ENCODE measurements around the gene CTTNBP2. TPM values are rescaled to one million over a fixed set of nuclear protein-coding genes. Genes with fewer than 3 reads are reported as not detected.

CTTNBP2 gene
- total RNA-seq, 1 donor from 2014 or later: 2.9 TPM

DNA sequence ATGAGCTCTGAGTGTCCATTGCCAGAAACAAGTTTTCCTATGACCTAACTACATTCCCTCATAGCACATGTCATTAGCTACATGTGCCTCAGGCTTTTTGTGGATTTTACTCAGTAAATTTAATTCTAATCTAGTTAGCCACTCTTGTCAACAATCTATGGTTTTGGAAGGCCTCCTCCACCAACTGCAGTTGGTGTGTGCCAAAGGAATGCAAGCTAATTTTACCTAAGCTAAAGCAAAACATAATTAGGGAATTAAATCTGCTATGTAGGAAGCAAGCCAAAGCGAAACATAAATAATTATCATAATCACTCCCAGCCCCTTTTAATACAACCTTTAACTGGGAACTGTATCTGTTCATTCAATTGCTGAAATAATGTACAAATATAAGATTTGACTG lies 3.5 kb upstream of the CTTNBP2 start:
- no peak overlapping the region for H3K4me3 Mint-ChIP-seq (ENCODE audit: unreplicated experiment)
- no peaks in the 10 kb centered on the region for H3K36me3 Mint-ChIP-seq (ENCODE audit: low read depth)
- H3K4me1 Mint-ChIP-seq (ENCODE audit: low read depth): peaks cover 15% of the 10 kb centered on the region
- DNase-seq (ENCODE audit: low spot score): no peak
- H3K9me3 Mint-ChIP-seq (ENCODE audit: low read depth): no peaks in the 10 kb centered on the region
- H3K27ac Mint-ChIP-seq (ENCODE audit: unreplicated experiment): no peak overlapping the region
- H3K27me3 Mint-ChIP-seq (ENCODE audit: low read depth): peaks cover 17% of the 10 kb centered on the region
- TF ChIP-seq, protein P1, sequence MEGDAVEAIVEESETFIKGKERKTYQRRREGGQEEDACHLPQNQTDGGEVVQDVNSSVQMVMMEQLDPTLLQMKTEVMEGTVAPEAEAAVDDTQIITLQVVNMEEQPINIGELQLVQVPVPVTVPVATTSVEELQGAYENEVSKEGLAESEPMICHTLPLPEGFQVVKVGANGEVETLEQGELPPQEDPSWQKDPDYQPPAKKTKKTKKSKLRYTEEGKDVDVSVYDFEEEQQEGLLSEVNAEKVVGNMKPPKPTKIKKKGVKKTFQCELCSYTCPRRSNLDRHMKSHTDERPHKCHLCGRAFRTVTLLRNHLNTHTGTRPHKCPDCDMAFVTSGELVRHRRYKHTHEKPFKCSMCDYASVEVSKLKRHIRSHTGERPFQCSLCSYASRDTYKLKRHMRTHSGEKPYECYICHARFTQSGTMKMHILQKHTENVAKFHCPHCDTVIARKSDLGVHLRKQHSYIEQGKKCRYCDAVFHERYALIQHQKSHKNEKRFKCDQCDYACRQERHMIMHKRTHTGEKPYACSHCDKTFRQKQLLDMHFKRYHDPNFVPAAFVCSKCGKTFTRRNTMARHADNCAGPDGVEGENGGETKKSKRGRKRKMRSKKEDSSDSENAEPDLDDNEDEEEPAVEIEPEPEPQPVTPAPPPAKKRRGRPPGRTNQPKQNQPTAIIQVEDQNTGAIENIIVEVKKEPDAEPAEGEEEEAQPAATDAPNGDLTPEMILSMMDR (IDR thresholded peaks at IDR 0.05): no peak

DNA sequence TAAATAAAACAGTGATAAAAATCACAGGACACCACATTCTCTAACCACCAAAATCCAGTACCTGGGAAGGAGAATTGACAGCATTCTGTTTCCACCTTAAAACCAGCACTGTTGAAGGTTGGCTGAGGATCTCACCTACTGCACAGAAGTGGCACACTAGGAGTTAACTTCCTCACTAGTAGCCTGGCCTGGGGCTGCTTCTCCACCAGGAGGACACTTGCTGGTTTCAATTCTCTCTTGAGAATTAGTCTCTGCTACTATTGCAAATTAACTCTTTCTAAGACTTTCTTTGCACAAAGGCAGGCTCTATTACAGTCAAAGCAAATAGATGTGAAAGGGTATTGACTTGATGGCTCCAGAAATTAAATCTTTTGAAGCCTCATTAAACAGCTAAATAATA lies 2.3 kb upstream of the CTTNBP2 start:
- Mint-ChIP-seq H3K4me1 (ENCODE audit: low read depth) (peaks cover 17% of the 10 kb centered on the region), H3K36me3 (ENCODE audit: low read depth) (no peaks in the 10 kb centered on the region), H3K9me3 (ENCODE audit: low read depth) (no peaks in the 10 kb centered on the region), H3K27me3 (ENCODE audit: low read depth) (peaks cover 19% of the 10 kb centered on the region), H3K4me3 (ENCODE audit: unreplicated experiment) (no peak overlapping the region), H3K27ac (ENCODE audit: unreplicated experiment) (no peak overlapping the region)
- TF ChIP-seq, protein P1 (IDR thresholded peaks at IDR 0.05): peak; percentile 50
- DNase-seq (ENCODE audit: low spot score): no peak

DNA sequence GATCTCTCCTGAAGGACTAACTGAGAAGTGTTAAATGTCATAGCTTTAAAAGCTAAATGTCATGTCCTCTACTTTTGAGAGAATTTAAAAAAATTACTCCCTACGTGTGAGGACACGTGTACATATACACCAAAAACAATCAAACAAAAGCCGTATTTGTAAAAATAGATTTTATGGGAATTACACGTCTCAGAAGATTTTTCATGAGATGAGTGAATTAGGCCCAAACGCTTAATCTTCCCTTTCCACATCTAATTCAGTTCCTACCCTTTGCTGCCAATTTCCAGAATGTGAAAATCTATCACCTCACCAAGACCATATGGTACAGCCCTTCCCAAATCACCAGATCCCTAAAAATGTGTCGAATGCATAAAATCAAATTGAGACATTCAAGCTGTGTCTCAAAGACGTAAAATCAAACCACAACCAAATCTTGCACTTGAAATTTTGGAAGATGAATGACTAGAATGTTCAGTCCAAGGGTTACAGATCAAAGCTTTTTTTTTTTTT lies 1.0 kb upstream of the CTTNBP2 start:
- peaks cover 20% of the 10 kb centered on the region for H3K27me3 Mint-ChIP-seq (ENCODE audit: low read depth)
- no peaks in the 10 kb centered on the region for H3K9me3 Mint-ChIP-seq (ENCODE audit: low read depth)
- no peak for DNase-seq (ENCODE audit: low spot score)
- H3K4me1 Mint-ChIP-seq (ENCODE audit: low read depth): peaks cover 19% of the 10 kb centered on the region
- H3K27ac Mint-ChIP-seq (ENCODE audit: unreplicated experiment): no peak overlapping the region
- TF ChIP-seq, protein P1 (IDR thresholded peaks at IDR 0.05): no peak
- peak overlapping the region; percentile 75 for H3K4me3 Mint-ChIP-seq (ENCODE audit: unreplicated experiment)
- H3K36me3 Mint-ChIP-seq (ENCODE audit: low read depth): no peaks in the 10 kb centered on the region

DNA sequence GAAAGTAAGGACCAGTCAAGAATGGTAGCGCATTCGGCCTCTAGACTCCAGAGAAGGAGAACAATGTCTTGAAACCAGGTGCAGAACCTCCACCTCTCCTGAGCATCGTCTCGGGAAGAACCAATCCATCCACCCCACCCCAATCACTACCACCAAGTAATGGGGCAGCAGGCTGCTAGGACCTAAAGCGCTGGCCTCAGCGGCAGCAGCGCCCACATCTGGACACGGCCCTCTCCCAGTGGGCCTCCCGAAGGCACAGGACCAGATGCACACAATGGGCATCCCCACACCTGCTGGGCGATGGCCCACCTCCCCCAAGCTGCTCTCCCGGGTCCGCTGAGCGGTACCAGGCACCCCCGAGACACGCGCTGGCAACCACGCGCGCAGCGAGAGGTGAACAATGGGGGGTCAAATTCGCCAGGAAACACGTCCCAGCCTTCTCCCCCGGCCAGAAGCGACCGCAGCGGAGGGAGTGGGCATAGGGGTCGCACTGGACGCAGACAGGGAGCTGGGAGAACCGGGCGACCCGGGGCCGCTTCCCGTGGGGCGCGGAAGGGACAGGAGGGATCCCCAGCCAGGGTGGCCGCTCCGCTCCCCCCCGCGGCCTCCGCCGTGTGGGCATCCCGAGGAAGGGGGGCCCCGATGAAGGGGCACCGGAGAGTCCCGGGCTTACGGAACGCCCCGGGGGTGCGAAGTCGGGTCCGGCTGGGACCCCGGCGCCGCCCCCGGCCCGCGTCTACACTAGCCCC lies 506 bp downstream of the CTTNBP2 start:
- Mint-ChIP-seq H3K27me3 (ENCODE audit: low read depth) (peaks cover 20% of the 10 kb centered on the region), H3K36me3 (ENCODE audit: low read depth) (no peaks in the 10 kb centered on the region), H3K4me1 (ENCODE audit: low read depth) (peaks cover 19% of the 10 kb centered on the region), H3K4me3 (ENCODE audit: unreplicated experiment) (peak overlapping the region; percentile 78), H3K9me3 (ENCODE audit: low read depth) (no peaks in the 10 kb centered on the region), H3K27ac (ENCODE audit: unreplicated experiment) (no peak overlapping the region)
- no peak for DNase-seq (ENCODE audit: low spot score)
- TF ChIP-seq, protein P1 (IDR thresholded peaks at IDR 0.05): peak; percentile 51

DNA sequence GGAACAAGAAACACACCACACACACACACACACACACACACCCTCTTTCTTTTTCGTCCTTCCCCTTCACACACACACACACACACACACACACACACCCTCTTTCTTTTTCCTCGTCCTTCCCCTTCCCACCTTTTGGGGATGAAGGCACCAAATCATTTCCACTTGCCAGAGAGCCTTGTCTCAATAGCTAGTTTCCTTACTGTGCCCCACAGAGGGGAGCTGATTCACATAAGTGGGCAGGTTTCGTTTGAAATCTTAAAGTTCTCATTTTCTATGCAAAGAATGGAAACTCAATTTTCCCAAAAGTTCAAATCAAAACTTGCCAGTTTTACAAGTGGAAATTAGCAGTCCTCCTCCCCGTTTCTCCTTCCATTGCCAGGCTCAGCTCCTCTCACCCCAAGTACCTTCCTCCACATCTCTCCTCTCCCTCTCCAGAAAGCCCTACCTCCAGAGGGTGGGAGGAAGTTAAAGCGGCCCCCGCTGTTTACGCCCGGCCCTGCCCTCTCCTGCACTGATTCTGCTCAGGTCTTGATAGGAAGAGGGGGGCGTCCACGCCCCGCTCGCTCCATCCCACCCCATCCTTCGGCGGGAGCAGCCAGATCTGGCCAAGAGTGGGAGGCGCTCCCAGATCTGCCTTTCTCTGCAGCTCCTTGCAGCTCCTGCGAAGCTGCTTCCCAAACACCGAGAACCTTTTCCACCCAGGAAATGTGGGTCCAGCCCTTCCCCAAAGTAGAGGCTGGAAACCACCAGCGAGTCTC lies 1.3 kb downstream of the CTTNBP2 start:
- TF ChIP-seq, protein P1 (IDR thresholded peaks at IDR 0.05): no peak
- Mint-ChIP-seq H3K36me3 (ENCODE audit: low read depth) (no peaks in the 10 kb centered on the region), H3K4me1 (ENCODE audit: low read depth) (peaks cover 19% of the 10 kb centered on the region), H3K27ac (ENCODE audit: unreplicated experiment) (peak overlapping the region; percentile 34), H3K27me3 (ENCODE audit: low read depth) (peaks cover 20% of the 10 kb centered on the region), H3K9me3 (ENCODE audit: low read depth) (no peaks in the 10 kb centered on the region), H3K4me3 (ENCODE audit: unreplicated experiment) (peak overlapping the region; percentile 78)
- no peak for DNase-seq (ENCODE audit: low spot score)
